Natural killer cell (primary cell): Measurements from ENCODE around the gene PODXL. TPM values are rescaled to one million over a fixed set of nuclear protein-coding genes. Genes with fewer than 3 reads are reported as not detected.

ENCODE experiments used
- ATAC-seq, 3 donors: fragments of 150-1000 bp in 2 of 3; fragments of 200-7000 bp in 1 of 3; cut with Tn5 transposase; 1 replicate in 1 of 3; 2 replicates in 2 of 3; pipeline ENCODE4 v1.10.0; 2021; ENCODE audit warnings: mild to moderate bottlenecking in 2 of 3, moderate library complexity in 2 of 3
- DNase-seq, 2 donors: peaks; one replicate each; pipeline versions ENCODE4 v3.0.0 to v3.0.0-alpha.2; 2013 to 2021; ENCODE audit warnings: mixed read lengths in 1 of 2
- H3K27ac ChIP-seq: one replicate; pipeline ENCODE4 v1.5.1; 2013; ENCODE audit warnings: mild to moderate bottlenecking, low read length
- H3K27me3 ChIP-seq: one replicate; pipeline ENCODE4 v1.6.1; 2013; ENCODE audit warnings: low read length; ENCODE audit not compliant: control insufficient read depth, insufficient read depth
- H3K36me3 ChIP-seq: one replicate; pipeline ENCODE4 v1.6.1; 2013; ENCODE audit warnings: low read length; ENCODE audit not compliant: control insufficient read depth, insufficient read depth
- H3K4me1 ChIP-seq: one replicate; pipeline ENCODE4 v1.6.1; 2013; ENCODE audit warnings: low read length; ENCODE audit not compliant: control insufficient read depth, insufficient read depth
- H3K4me3 ChIP-seq: one replicate; pipeline ENCODE4 v1.5.1; 2013; ENCODE audit warnings: low read length
- H3K9me3 ChIP-seq: one replicate; pipeline ENCODE4 v1.6.1; 2013; ENCODE audit warnings: low read length; ENCODE audit not compliant: control insufficient read depth, insufficient read depth
- H3K27ac Mint-ChIP-seq, 2 donors: one replicate each; pipeline ENCODE4 v1.8.0; 2022; ENCODE audit warnings: mild to moderate bottlenecking in 2 of 2, mixed read lengths in 2 of 2, moderate library complexity in 1 of 2
- H3K27me3 Mint-ChIP-seq, 2 donors: one replicate each; pipeline ENCODE4 v1.8.0; 2022; ENCODE audit warnings: low read depth in 2 of 2, mixed read lengths in 2 of 2
- H3K36me3 Mint-ChIP-seq: one replicate; pipeline ENCODE4 v1.8.0; 2022; ENCODE audit warnings: mixed read lengths
- H3K4me1 Mint-ChIP-seq, 2 donors: one replicate each; pipeline ENCODE4 v1.8.0; 2022; ENCODE audit warnings: mixed read lengths in 2 of 2
- H3K4me3 Mint-ChIP-seq: one replicate; pipeline ENCODE4 v1.8.0; 2022; ENCODE audit warnings: mild to moderate bottlenecking, moderate library complexity, mixed read lengths
- H3K9me3 Mint-ChIP-seq, 2 donors: one replicate each; pipeline ENCODE4 v1.8.0; 2022; ENCODE audit warnings: mixed read lengths in 2 of 2
- CTCF ChIP-seq: fragments of 200-600 bp; IDR thresholded peaks from one replicate; pipeline ENCODE4 v1.8.0; 2022; ENCODE audit warnings: antibody characterized with exemption
- WGBS: methylation state at CpG from one replicate; pipeline ENCODE4 v1.1.7; 2013; ENCODE audit warnings: missing lambda C conversion rate; ENCODE audit not compliant: insufficient coverage; 5-methylcytosine and 5-hydroxymethylcytosine counted together
- intact Hi-C: fragments of 100-400 bp; cut with micrococcal nuclease; formaldehyde crosslinking; loops from one replicate; pipeline ENCODE4 v1.14.2; 2022
- total RNA-seq, 4 donors: library from RNA; stranded (reverse); fragments of 120-200 nt in 1 of 4; gene quantifications; one replicate each; pipeline versions ENCODE4 v1.2.3 to v1.2.4, GENCODE V29; 2013 to 2022

Gene PODXL
- total RNA-seq, 3 donors from 2014 or later (not counting 1 experiment from before 2014, with no cell fraction given): 0.35 to 1.4 (median 0.88) TPM

GRCh38 chr7:131511774-131512535, 44.5 kb downstream of the PODXL start:
- no peak for TF ChIP-seq CTCF
- Histone ChIP-seq H3K4me1 (peaks cover 14% of the 10 kb centered on the region), H3K27ac (no peak overlapping the region), H3K36me3 (no peaks in the 10 kb centered on the region), H3K9me3 (no peaks in the 10 kb centered on the region), H3K4me3 (no peak overlapping the region), H3K27me3 (no peaks in the 10 kb centered on the region)
- Mint-ChIP-seq H3K4me1 (peaks cover 19 to 33% of the 10 kb centered on the region in 2 donors), H3K27ac (no peak overlapping the region), H3K36me3 (no peaks in the 10 kb centered on the region), H3K27me3 (peaks cover 10 to 15% of the 10 kb centered on the region in 2 donors), H3K9me3 (no peaks in the 10 kb centered on the region), H3K4me3 (no peak overlapping the region)
- DNase-seq: no peak
- 60% methylated on average over 15 of the region's 15 CpGs for WGBS
- no peak for ATAC-seq
- intact Hi-C loops: loop anchor here (2.0 kb wide), 1 partner anchor 615 kb away; no protein-coding TSS in a partner anchor

- no peaks in the 10 kb centered on the region for H3K9me3 Mint-ChIP-seq
- WGBS: 74% methylated on average over 9 of the region's 9 CpGs
- Histone ChIP-seq H3K27me3 (no peaks in the 10 kb centered on the region), H3K27ac (no peak overlapping the region), H3K4me3 (no peak overlapping the region), H3K4me1 (peaks cover 14% of the 10 kb centered on the region), H3K9me3 (no peaks in the 10 kb centered on the region), H3K36me3 (no peaks in the 10 kb centered on the region)
- H3K36me3 Mint-ChIP-seq: no peaks in the 10 kb centered on the region
- no peak overlapping the region for H3K4me3 Mint-ChIP-seq
- H3K27me3 Mint-ChIP-seq: peaks cover 10 to 15% of the 10 kb centered on the region in 2 donors
- intact Hi-C loops: no loop called here
- peaks cover 19 to 33% of the 10 kb centered on the region in 2 donors for H3K4me1 Mint-ChIP-seq
- ATAC-seq (no peak), DNase-seq (no peak)
- TF ChIP-seq CTCF: no peak
- no peak overlapping the region for H3K27ac Mint-ChIP-seq
These were observed 45.4 kb downstream of the PODXL start for GRCh38 chr7:131511071-131511470.

- peaks cover 14% of the 10 kb centered on the region for H3K4me1 ChIP-seq
- peaks cover 10 to 15% of the 10 kb centered on the region in 2 donors for H3K27me3 Mint-ChIP-seq
- 96% methylated on average over 8 of the region's 8 CpGs for WGBS
- intact Hi-C loops: no loop called here
- H3K27ac Mint-ChIP-seq: no peak overlapping the region
- DNase-seq (no peak), ATAC-seq (no peak)
- H3K27me3 ChIP-seq: no peaks in the 10 kb centered on the region
- H3K4me3 ChIP-seq: no peak overlapping the region
- H3K9me3 ChIP-seq: no peaks in the 10 kb centered on the region
- H3K4me1 Mint-ChIP-seq: peaks cover 19 to 33% of the 10 kb centered on the region in 2 donors
- no peak for TF ChIP-seq CTCF
- no peak overlapping the region for H3K27ac ChIP-seq
- H3K36me3 ChIP-seq: no peaks in the 10 kb centered on the region
- no peaks in the 10 kb centered on the region for H3K36me3 Mint-ChIP-seq
- H3K9me3 Mint-ChIP-seq: no peaks in the 10 kb centered on the region
- H3K4me3 Mint-ChIP-seq: no peak overlapping the region
These were observed 46.6 kb downstream of the PODXL start for GRCh38 chr7:131509781-131510180.
